Breast epithelium (tissue), 4 donors: ENCODE measurements around the gene ZMAT5. TPM values are rescaled to one million over a fixed set of nuclear protein-coding genes. Genes with fewer than 3 reads are reported as not detected.

ENCODE experiments used
- DNase-seq, 2 donors: peaks; one replicate each; pipeline ENCODE4 v3.0.0-alpha.2; 2019; ENCODE audit warnings: low spot score in 2 of 2
- H3K27ac ChIP-seq, 2 donors: fragments of 200-600 bp; sonication (generic) in 1 of 2; one replicate each; pipeline ENCODE4 v1.5.1; 2016 to 2019; ENCODE audit warnings: mild to moderate bottlenecking in 1 of 2
- H3K27me3 ChIP-seq, 2 donors: fragments of 200-600 bp; sonication (generic) in 1 of 2; one replicate each; pipeline versions ENCODE4 v1.5.1 to v1.6.0; 2017 to 2019; ENCODE audit warnings: control low read depth in 1 of 2, mild to moderate bottlenecking in 1 of 2
- H3K36me3 ChIP-seq: fragments of 200-600 bp; one replicate; pipeline ENCODE4 v1.5.1; 2019
- H3K4me1 ChIP-seq, 2 donors: fragments of 200-600 bp; sonication (generic); one replicate each; pipeline ENCODE4 v1.5.1; 2016 to 2019; ENCODE audit warnings: control low read depth in 1 of 2
- H3K4me3 ChIP-seq, 3 donors: fragments of 200-600 bp; sonication (generic); 1 replicate in 2 of 3; 2 replicates in 1 of 3; pipeline ENCODE4 v1.5.1; 2016 to 2019; ENCODE audit warnings: mild to moderate bottlenecking in 3 of 3, moderate library complexity in 2 of 3
- H3K9me3 ChIP-seq, 2 donors: fragments of 200-600 bp; sonication (generic) in 1 of 2; one replicate each; pipeline ENCODE4 v1.5.1; 2016 to 2019; ENCODE audit warnings: control low read depth in 1 of 2
- POLR2A ChIP-seq: fragments of 450-650 bp; IDR thresholded peaks from one replicate; pipeline ENCODE4 v1.6.1; 2016; ENCODE audit warnings: antibody characterized with exemption, mild to moderate bottlenecking, moderate library complexity
- POLR2AphosphoS5 ChIP-seq, 3 donors: sonication (generic); formaldehyde crosslinking; IDR thresholded peaks; one replicate each; pipeline ENCODE4 v1.6.1; 2017; ENCODE audit warnings: antibody characterized with exemption in 3 of 3
- intact Hi-C: fragments of 100-400 bp; cut with DNase I; formaldehyde crosslinking; loops from one replicate; pipeline ENCODE4 v1.15.1; 2023; ENCODE audit warnings: low total_unique reads
- total RNA-seq, 3 donors: library from RNA; depleted of rRNA; stranded (reverse); fragments of >200 nt; gene quantifications; one replicate each; pipeline ENCODE4 v1.1.0, GENCODE V29; 2016
- TF ChIP-seq, protein P1 (sequence below), 3 donors: fragments of 450-650 bp; IDR thresholded peaks; one replicate each; pipeline ENCODE4 v1.5.1; 2016 to 2017; ENCODE audit warnings: antibody characterized with exemption in 3 of 3, mild to moderate bottlenecking in 3 of 3, moderate library complexity in 3 of 3

ZMAT5 gene
- total RNA-seq, 3 donors from 2014 or later: 22.5 to 26.2 (median 23.0) TPM

DNA sequence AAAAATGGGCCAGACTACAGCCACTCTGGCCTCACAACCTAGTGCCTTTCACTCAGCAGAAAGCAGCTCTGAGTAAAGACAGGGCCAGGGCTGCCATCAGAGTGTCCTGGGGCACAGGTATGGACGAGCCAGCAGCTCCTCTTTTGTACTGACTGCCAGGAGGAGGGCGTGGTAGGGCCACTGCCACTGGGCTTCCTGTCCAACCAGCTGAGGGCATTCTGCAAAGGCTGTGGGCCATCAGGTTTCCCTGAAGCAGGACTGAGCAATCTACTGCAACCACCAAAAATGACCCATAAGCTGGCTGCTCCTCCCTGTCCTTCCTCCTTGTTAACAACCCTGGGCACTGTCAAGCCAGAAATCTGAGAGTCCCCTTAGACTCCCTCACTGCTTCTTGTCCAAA is 38.2 kb upstream of the ZMAT5 start:
- intact Hi-C loops: no loop called here

DNA sequence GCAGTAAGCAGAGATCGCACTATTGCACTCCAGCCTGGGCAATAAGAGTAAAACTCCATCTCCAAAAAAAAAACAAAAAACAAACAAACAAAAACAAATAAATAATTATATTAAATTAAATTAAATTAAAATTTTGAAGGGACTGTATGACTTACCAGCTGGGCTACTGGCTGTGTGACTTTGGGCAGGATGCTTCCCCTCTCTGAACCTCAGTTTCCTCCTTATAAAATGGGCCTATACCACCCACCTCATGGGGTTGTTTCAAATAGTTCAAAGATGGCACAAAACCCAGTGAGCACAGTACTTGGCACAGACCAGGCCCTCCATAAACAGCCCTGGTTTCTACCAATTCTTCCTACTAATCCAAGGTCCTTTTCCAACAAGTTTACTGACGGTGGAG is 36.4 kb upstream of the ZMAT5 start:
- Histone ChIP-seq H3K27me3 (no peaks in the 10 kb centered on the region), H3K4me3 (no peak overlapping the region), H3K27ac (no peak overlapping the region), H3K9me3 (no peaks in the 10 kb centered on the region), H3K36me3 (no peaks in the 10 kb centered on the region), H3K4me1 (peaks cover under 1 to 10% of the 10 kb centered on the region in 2 donors)
- intact Hi-C loops: no loop called here
- TF ChIP-seq POLR2AphosphoS5 (IDR thresholded peaks at IDR 0.05): no peak
- no peak for TF ChIP-seq POLR2A
- TF ChIP-seq, protein P1, sequence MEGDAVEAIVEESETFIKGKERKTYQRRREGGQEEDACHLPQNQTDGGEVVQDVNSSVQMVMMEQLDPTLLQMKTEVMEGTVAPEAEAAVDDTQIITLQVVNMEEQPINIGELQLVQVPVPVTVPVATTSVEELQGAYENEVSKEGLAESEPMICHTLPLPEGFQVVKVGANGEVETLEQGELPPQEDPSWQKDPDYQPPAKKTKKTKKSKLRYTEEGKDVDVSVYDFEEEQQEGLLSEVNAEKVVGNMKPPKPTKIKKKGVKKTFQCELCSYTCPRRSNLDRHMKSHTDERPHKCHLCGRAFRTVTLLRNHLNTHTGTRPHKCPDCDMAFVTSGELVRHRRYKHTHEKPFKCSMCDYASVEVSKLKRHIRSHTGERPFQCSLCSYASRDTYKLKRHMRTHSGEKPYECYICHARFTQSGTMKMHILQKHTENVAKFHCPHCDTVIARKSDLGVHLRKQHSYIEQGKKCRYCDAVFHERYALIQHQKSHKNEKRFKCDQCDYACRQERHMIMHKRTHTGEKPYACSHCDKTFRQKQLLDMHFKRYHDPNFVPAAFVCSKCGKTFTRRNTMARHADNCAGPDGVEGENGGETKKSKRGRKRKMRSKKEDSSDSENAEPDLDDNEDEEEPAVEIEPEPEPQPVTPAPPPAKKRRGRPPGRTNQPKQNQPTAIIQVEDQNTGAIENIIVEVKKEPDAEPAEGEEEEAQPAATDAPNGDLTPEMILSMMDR (IDR thresholded peaks at IDR 0.05): no peak
- no peak for DNase-seq

More for the DNA sequence above, 38.2 kb upstream of the ZMAT5 start:
- Histone ChIP-seq H3K36me3 (no peaks in the 10 kb centered on the region), H3K27ac (no peak overlapping the region), H3K4me3 (no peak overlapping the region), H3K4me1 (no peaks in the 10 kb centered on the region), H3K9me3 (no peaks in the 10 kb centered on the region), H3K27me3 (no peaks in the 10 kb centered on the region)
- DNase-seq: no peak
- TF ChIP-seq POLR2AphosphoS5 (IDR thresholded peaks at IDR 0.05) (no peak), POLR2A (no peak)
- TF ChIP-seq, protein P1 (IDR thresholded peaks at IDR 0.05): no peak

DNA sequence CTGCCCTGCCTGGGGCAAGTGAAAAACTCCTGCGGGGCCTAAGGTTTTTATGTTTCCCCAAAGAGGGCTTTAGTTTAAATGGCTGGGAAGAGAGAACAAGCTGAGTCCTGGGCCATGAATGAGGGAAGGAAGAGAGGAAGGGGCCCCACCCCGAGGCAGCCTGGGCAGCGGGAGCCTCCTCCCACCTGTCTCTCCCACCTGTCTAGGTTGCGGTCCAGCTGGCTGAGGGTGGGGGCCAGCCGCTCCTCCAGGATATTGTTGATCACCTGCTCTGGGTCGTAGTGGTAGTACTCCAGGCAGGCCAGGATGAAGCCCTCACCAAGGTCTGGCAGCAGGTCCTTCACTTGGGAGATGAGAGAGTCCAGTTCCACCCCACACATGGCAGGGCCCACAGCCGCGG is 35.0 kb upstream of the ZMAT5 start:
- Histone ChIP-seq H3K4me1 (peaks cover 8 to 14% of the 10 kb centered on the region in 2 donors), H3K4me3 (no peak overlapping the region), H3K36me3 (no peaks in the 10 kb centered on the region), H3K9me3 (no peaks in the 10 kb centered on the region), H3K27ac (peak overlapping the region; percentile 8 to 86), H3K27me3 (no peaks in the 10 kb centered on the region)
- TF ChIP-seq POLR2A (no peak), POLR2AphosphoS5 (IDR thresholded peaks at IDR 0.05) (no peak)
- TF ChIP-seq, protein P1 (IDR thresholded peaks at IDR 0.05): no peak
- DNase-seq: no peak
- intact Hi-C loops: no loop called here

- Histone ChIP-seq H3K27me3 (no peaks in the 10 kb centered on the region), H3K36me3 (no peaks in the 10 kb centered on the region), H3K27ac (peak overlapping the region; percentile 8 to 86), H3K4me1 (peaks cover 14% of the 10 kb centered on the region in 2 donors), H3K9me3 (no peaks in the 10 kb centered on the region), H3K4me3 (no peak overlapping the region)
- intact Hi-C loops: no loop called here
- no peak for DNase-seq
- no peak for TF ChIP-seq POLR2A
- no peak for TF ChIP-seq POLR2AphosphoS5 (IDR thresholded peaks at IDR 0.05)
- TF ChIP-seq, protein P1 (IDR thresholded peaks at IDR 0.05): no peak
These were observed 34.3 kb upstream of the ZMAT5 start for GRCh38 chr22:29801153-29801552.

DNA sequence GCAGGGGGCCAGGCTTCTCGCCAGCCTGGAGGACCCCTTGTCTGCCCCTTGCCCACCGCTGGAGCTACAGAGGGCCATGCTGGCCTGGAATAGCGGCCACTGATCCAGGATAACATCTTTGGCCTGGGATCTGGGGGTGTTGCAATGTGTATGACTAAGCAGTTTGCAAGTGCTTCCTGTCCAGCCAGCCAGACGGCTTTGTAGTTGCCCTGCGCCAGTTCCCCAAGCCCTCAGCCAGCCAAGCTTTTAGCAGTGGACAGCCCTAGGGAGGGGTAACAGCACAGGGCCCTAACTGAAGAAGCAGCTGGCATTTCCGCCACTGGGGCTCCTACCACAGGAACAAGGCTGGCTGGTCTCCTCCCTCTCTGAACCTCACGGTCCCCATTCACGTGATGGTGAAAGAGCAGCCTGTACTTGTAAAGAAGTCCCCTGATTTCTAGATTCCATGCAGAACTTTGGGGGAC is 32.4 kb upstream of the ZMAT5 start:
- no peaks in the 10 kb centered on the region for H3K27me3 ChIP-seq
- peaks cover 14% of the 10 kb centered on the region in 2 donors for H3K4me1 ChIP-seq
- H3K27ac ChIP-seq: peak overlapping the region; percentile 84 to 86
- intact Hi-C loops: no loop called here
- no peaks in the 10 kb centered on the region for H3K36me3 ChIP-seq
- peak overlapping the region in 1 of 3 donors; percentile 38 for H3K4me3 ChIP-seq
- no peaks in the 10 kb centered on the region for H3K9me3 ChIP-seq
- TF ChIP-seq POLR2A (no peak), POLR2AphosphoS5 (IDR thresholded peaks at IDR 0.05) (peak; percentile 81 to 91 (median 87))
- TF ChIP-seq, protein P1 (IDR thresholded peaks at IDR 0.05): peak in 2 of 3 donors; percentile 43 to 54
- DNase-seq: peak; percentile 94 to 96
